C4-2B (cell line): ENCODE data around the gene SERPINE1.

Source experiments
- ZFX ChIP-seq: fragments of 450-650 bp; IDR thresholded peaks from 2 replicates; pipeline ENCODE4 v1.6.1; 2017
- TF ChIP-seq, protein P1 (sequence below): fragments of 450-650 bp; conservative IDR thresholded peaks from 2 replicates; pipeline ENCODE4 v1.5.1; 2017; ENCODE audit warnings: mild to moderate bottlenecking

GRCh38 chr7:101179713-101180112 lies 52.8 kb downstream of the SERPINE1 start:
- TF ChIP-seq, protein P1, sequence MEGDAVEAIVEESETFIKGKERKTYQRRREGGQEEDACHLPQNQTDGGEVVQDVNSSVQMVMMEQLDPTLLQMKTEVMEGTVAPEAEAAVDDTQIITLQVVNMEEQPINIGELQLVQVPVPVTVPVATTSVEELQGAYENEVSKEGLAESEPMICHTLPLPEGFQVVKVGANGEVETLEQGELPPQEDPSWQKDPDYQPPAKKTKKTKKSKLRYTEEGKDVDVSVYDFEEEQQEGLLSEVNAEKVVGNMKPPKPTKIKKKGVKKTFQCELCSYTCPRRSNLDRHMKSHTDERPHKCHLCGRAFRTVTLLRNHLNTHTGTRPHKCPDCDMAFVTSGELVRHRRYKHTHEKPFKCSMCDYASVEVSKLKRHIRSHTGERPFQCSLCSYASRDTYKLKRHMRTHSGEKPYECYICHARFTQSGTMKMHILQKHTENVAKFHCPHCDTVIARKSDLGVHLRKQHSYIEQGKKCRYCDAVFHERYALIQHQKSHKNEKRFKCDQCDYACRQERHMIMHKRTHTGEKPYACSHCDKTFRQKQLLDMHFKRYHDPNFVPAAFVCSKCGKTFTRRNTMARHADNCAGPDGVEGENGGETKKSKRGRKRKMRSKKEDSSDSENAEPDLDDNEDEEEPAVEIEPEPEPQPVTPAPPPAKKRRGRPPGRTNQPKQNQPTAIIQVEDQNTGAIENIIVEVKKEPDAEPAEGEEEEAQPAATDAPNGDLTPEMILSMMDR: no peak
- TF ChIP-seq ZFX: no peak
